SK-N-SH treated with all-trans-retinoic acid at 6 μM for 48 hours (cell line): ENCODE data around the gene GDPD1.

Source experiments
- ATAC-seq: fragments of 200-7000 bp; cut with Tn5 transposase; 3 replicates; pipeline ENCODE4 v1.9.1; 2020; ENCODE audit warnings: mild to moderate bottlenecking, moderate library complexity
- ARNTL ChIP-seq: fragments of 450-650 bp; formaldehyde crosslinking; IDR thresholded peaks from 2 replicates; pipeline ENCODE4 v1.5.0; 2020; ENCODE audit warnings: low read depth, mild to moderate bottlenecking, moderate library complexity, borderline replicate concordance
- BACH2 ChIP-seq: fragments of 250-450 bp; sonication (Bioruptor Pico); IDR thresholded peaks from 2 replicates; pipeline ENCODE4 v1.9.0; 2021; ENCODE audit warnings: mild to moderate bottlenecking, borderline replicate concordance
- GLIS3 ChIP-seq: fragments of 250-450 bp; sonication (Bioruptor Pico); IDR thresholded peaks from 2 replicates; pipeline ENCODE4 v1.5.0; 2020; ENCODE audit warnings: mild to moderate bottlenecking, moderate library complexity
- ISL1 ChIP-seq: fragments of 250-450 bp; sonication (Bioruptor Pico); IDR thresholded peaks from 2 replicates; pipeline ENCODE4 v2.1.2; 2022; ENCODE audit warnings: mild to moderate bottlenecking, moderate library complexity
- OSR1 ChIP-seq: fragments of 250-450 bp; sonication (Bioruptor Pico); IDR thresholded peaks from 2 replicates; pipeline ENCODE4 v1.8.0; 2022; ENCODE audit warnings: moderate library complexity, mild to moderate bottlenecking, inconsistent platforms
- PATZ1 ChIP-seq: fragments of 250-450 bp; sonication (Bioruptor Pico); IDR thresholded peaks from 2 replicates; pipeline ENCODE4 v1.8.0; 2020; ENCODE audit warnings: mild to moderate bottlenecking, moderate library complexity, borderline replicate concordance
- PPARA ChIP-seq: fragments of 250-450 bp; sonication (Bioruptor Pico); IDR thresholded peaks from 2 replicates; pipeline ENCODE4 v1.5.0; 2020; ENCODE audit warnings: mild to moderate bottlenecking, borderline replicate concordance
- RARB ChIP-seq: fragments of 250-450 bp; sonication (Bioruptor Pico); IDR thresholded peaks from 2 replicates; pipeline ENCODE4 v1.8.0; 2021; ENCODE audit warnings: mild to moderate bottlenecking, moderate library complexity
- SNAI2 ChIP-seq: fragments of 250-450 bp; sonication (Bioruptor Pico); IDR thresholded peaks from 2 replicates; pipeline ENCODE4 v1.5.0; 2020; ENCODE audit warnings: mild to moderate bottlenecking, moderate library complexity
- TCF4 ChIP-seq: fragments of 250-450 bp; sonication (Bioruptor Pico); IDR thresholded peaks from 2 replicates; pipeline ENCODE4 v1.8.0; 2021; ENCODE audit warnings: mild to moderate bottlenecking, moderate library complexity, borderline replicate concordance
- TOX ChIP-seq: fragments of 250-450 bp; sonication (Bioruptor Pico); IDR thresholded peaks from 2 replicates; pipeline ENCODE4 v1.8.0; 2021; ENCODE audit warnings: mild to moderate bottlenecking, moderate library complexity, borderline replicate concordance
- ZC3H10 ChIP-seq: fragments of 250-450 bp; sonication (Bioruptor Pico); IDR thresholded peaks from 2 replicates; pipeline ENCODE4 v1.5.1; 2021; ENCODE audit warnings: mild to moderate bottlenecking, moderate library complexity
- ZFP3 ChIP-seq: fragments of 250-450 bp; sonication (Bioruptor Pico); IDR thresholded peaks from 2 replicates; pipeline ENCODE4 v1.5.0; 2020; ENCODE audit warnings: mild to moderate bottlenecking, moderate library complexity
- ZFP30 ChIP-seq: fragments of 450-650 bp; formaldehyde crosslinking; IDR thresholded peaks from 2 replicates; pipeline ENCODE4 v1.5.0; 2022; ENCODE audit warnings: mild to moderate bottlenecking, moderate library complexity
- ZNF565 ChIP-seq: fragments of 450-650 bp; formaldehyde crosslinking; conservative IDR thresholded peaks from 2 replicates; pipeline ENCODE4 v1.5.0; 2020; ENCODE audit warnings: low read depth, mild to moderate bottlenecking, moderate library complexity
- ZNF70 ChIP-seq: fragments of 450-650 bp; formaldehyde crosslinking; IDR thresholded peaks from 2 replicates; pipeline ENCODE4 v1.5.0; 2020; ENCODE audit warnings: mild to moderate bottlenecking, moderate library complexity
- ZNF8 ChIP-seq: fragments of 450-650 bp; formaldehyde crosslinking; IDR thresholded peaks from 2 replicates; pipeline ENCODE4 v1.5.0; 2020; ENCODE audit warnings: mild to moderate bottlenecking, moderate library complexity
- TF ChIP-seq, protein P1 (sequence below): fragments of 250-450 bp; sonication (Bioruptor Pico); IDR thresholded peaks from 2 replicates; pipeline ENCODE4 v1.5.1; 2021; ENCODE audit warnings: mild to moderate bottlenecking, moderate library complexity
- TF ChIP-seq, protein P2 (sequence below): fragments of 250-450 bp; sonication (Bioruptor Pico); IDR thresholded peaks from 2 replicates; pipeline ENCODE4 v1.5.1; 2020; ENCODE audit warnings: low read depth, mild to moderate bottlenecking, moderate library complexity
- TF ChIP-seq, protein P3 (sequence below): fragments of 250-450 bp; sonication (Bioruptor Pico); IDR thresholded peaks from 2 replicates; pipeline ENCODE4 v1.5.0; 2020; ENCODE audit warnings: mild to moderate bottlenecking, moderate library complexity
- TF ChIP-seq, protein P4 (sequence below): fragments of 250-450 bp; sonication (Bioruptor Pico); IDR thresholded peaks from 2 replicates; pipeline ENCODE4 v1.8.0; 2021; ENCODE audit warnings: low read depth, mild to moderate bottlenecking, moderate library complexity, borderline replicate concordance

GDPD1 gene

GRCh38 chr17:59219370-59219769 lies 941 bp upstream of the GDPD1 start:
- ATAC-seq, result no peak
- TF ChIP-seq ZNF8 (CRISPR knock-in tag) (no peak), GLIS3 (no peak), ZFP3 (CRISPR knock-in tag) (no peak)
- TF ChIP-seq, protein P1, sequence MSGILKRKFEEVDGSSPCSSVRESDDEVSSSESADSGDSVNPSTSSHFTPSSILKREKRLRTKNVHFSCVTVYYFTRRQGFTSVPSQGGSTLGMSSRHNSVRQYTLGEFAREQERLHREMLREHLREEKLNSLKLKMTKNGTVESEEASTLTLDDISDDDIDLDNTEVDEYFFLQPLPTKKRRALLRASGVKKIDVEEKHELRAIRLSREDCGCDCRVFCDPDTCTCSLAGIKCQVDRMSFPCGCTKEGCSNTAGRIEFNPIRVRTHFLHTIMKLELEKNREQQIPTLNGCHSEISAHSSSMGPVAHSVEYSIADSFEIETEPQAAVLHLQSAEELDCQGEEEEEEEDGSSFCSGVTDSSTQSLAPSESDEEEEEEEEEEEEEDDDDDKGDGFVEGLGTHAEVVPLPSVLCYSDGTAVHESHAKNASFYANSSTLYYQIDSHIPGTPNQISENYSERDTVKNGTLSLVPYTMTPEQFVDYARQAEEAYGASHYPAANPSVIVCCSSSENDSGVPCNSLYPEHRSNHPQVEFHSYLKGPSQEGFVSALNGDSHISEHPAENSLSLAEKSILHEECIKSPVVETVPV, result no peak
- TF ChIP-seq, all 23 proteins: peak for 0

DNA sequence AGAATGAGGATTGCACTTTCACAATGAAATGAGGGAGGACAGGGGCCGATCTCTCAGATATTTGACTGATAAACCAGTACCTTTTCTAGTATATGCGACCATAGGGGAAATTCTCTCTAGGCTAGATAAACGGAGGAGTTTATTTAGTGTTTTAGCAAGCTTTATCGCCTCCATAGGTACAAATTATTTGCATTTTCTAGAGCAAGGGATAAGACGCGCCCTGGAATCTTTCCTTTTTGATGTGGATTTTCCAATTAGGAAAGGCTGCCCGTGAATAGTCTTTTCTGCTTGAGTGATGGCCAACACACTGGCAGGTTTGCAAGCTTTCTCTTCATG lies 351 bp upstream of the GDPD1 start:
- TF ChIP-seq PATZ1 (CRISPR knock-in tag) (no peak), SNAI2 (no peak), ARNTL (CRISPR knock-in tag) (no peak), BACH2 (CRISPR knock-in tag) (no peak), ISL1 (CRISPR knock-in tag) (no peak), OSR1 (CRISPR knock-in tag) (no peak), TCF4 (CRISPR knock-in tag) (no peak), PPARA (no peak), RARB (CRISPR knock-in tag) (no peak), TOX (no peak), ZNF8 (CRISPR knock-in tag) (no peak), ZNF70 (CRISPR knock-in tag) (no peak), ZFP30 (CRISPR knock-in tag) (no peak), ZC3H10 (CRISPR knock-in tag) (no peak), ZNF565 (CRISPR knock-in tag) (no peak), ZFP3 (CRISPR knock-in tag) (no peak)
- TF ChIP-seq, protein P1, result no peak
- TF ChIP-seq, protein P2, sequence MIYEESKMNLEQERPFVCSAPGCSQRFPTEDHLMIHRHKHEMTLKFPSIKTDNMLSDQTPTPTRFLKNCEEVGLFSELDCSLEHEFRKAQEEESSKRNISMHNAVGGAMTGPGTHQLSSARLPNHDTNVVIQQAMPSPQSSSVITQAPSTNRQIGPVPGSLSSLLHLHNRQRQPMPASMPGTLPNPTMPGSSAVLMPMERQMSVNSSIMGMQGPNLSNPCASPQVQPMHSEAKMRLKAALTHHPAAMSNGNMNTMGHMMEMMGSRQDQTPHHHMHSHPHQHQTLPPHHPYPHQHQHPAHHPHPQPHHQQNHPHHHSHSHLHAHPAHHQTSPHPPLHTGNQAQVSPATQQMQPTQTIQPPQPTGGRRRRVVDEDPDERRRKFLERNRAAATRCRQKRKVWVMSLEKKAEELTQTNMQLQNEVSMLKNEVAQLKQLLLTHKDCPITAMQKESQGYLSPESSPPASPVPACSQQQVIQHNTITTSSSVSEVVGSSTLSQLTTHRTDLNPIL, result no peak
- TF ChIP-seq, protein P3, sequence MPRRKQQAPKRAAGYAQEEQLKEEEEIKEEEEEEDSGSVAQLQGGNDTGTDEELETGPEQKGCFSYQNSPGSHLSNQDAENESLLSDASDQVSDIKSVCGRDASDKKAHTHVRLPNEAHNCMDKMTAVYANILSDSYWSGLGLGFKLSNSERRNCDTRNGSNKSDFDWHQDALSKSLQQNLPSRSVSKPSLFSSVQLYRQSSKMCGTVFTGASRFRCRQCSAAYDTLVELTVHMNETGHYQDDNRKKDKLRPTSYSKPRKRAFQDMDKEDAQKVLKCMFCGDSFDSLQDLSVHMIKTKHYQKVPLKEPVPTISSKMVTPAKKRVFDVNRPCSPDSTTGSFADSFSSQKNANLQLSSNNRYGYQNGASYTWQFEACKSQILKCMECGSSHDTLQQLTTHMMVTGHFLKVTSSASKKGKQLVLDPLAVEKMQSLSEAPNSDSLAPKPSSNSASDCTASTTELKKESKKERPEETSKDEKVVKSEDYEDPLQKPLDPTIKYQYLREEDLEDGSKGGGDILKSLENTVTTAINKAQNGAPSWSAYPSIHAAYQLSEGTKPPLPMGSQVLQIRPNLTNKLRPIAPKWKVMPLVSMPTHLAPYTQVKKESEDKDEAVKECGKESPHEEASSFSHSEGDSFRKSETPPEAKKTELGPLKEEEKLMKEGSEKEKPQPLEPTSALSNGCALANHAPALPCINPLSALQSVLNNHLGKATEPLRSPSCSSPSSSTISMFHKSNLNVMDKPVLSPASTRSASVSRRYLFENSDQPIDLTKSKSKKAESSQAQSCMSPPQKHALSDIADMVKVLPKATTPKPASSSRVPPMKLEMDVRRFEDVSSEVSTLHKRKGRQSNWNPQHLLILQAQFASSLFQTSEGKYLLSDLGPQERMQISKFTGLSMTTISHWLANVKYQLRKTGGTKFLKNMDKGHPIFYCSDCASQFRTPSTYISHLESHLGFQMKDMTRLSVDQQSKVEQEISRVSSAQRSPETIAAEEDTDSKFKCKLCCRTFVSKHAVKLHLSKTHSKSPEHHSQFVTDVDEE (CRISPR knock-in tag), result no peak
- TF ChIP-seq, all 23 proteins: peak for 0
- no peak for ATAC-seq

DNA sequence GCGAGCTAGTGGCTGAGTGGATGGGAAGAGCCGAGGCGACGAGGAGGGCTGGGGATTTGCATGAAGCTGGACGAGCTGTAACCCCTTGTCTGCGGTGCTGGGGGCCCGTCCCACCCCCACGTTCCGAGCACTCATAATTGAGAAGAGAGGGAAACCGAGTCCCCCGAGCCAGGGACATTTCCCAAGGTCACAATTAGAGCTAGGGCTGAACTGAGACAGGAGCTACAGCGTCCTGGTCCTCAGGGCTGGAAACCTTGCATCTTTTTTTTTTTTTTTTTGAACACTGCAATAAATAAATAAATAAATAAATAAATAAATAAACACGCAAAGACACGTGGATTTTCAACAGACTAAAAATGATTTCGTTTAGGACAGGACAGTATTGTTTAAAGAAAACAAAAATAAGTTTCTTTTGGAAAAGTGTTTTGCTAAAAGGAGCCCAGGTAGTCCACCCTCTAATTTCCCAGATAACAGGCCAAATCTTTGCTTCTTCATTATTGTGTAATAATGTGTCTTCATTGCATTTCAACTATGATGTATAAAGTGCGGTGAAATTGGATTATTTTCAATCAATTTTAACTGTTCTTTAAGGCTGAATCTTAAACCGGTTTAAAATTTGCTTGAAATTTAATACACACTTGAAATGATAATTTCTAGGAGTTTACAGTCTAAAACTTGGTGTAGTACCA lies 992 bp downstream of the GDPD1 start:
- peak; percentile 24; the same call in 2 of the 3 replicates for ATAC-seq

More for the DNA sequence above, 992 bp downstream of the GDPD1 start:
- TF ChIP-seq, protein P4, sequence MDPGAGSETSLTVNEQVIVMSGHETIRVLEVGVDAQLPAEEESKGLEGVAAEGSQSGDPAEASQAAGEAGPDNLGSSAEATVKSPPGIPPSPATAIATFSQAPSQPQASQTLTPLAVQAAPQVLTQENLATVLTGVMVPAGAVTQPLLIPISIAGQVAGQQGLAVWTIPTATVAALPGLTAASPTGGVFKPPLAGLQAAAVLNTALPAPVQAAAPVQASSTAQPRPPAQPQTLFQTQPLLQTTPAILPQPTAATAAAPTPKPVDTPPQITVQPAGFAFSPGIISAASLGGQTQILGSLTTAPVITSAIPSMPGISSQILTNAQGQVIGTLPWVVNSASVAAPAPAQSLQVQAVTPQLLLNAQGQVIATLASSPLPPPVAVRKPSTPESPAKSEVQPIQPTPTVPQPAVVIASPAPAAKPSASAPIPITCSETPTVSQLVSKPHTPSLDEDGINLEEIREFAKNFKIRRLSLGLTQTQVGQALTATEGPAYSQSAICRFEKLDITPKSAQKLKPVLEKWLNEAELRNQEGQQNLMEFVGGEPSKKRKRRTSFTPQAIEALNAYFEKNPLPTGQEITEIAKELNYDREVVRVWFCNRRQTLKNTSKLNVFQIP (CRISPR knock-in tag), result no peak
- TF ChIP-seq SNAI2 (no peak), ISL1 (CRISPR knock-in tag) (no peak), PATZ1 (CRISPR knock-in tag) (no peak; the same call in 1 of the 2 replicates), ZNF70 (CRISPR knock-in tag) (no peak), ZNF8 (CRISPR knock-in tag) (no peak)
- TF ChIP-seq, all 23 proteins: peak for 0
